ENCODE measurements around the gene TYRO3. TPM values are rescaled to one million over a fixed set of nuclear protein-coding genes. Genes with fewer than 3 reads are reported as not detected.

The TYRO3 gene
- total RNA-seq, 4 donors from 2014 or later = 2.8 to 16.2 (median 6.8) TPM

DNA sequence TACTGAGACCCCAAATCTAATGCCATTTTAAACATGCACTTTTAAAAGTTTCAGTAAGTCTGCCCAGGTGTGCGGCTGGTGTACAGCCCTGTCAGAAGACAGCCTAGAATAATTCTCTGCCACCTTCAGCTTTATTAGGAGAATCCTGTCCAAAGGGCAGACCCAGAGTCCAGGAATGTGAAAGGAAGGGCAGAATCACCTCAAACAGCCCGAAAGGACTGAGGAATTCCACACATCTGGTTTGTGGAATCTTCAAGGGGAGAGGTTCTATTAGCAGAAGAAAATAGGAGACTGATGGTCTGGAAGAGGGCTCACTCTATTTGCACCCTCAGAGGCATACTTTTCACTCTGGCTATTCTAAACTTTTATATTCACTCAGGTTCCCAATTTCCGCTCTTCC, 46.6 kb downstream of the TYRO3 start:
- Histone ChIP-seq H3K36me3 (no peaks in the 10 kb centered on the region), H3K9me3 (no peaks in the 10 kb centered on the region), H3K27me3 (no peaks in the 10 kb centered on the region), H3K27ac (no peak overlapping the region), H3K4me3 (no peak overlapping the region), H3K4me1 (no peaks in the 10 kb centered on the region)
- TF ChIP-seq POLR2A (IDR thresholded peaks at IDR 0.05) = no peak
- TF ChIP-seq, protein P1, sequence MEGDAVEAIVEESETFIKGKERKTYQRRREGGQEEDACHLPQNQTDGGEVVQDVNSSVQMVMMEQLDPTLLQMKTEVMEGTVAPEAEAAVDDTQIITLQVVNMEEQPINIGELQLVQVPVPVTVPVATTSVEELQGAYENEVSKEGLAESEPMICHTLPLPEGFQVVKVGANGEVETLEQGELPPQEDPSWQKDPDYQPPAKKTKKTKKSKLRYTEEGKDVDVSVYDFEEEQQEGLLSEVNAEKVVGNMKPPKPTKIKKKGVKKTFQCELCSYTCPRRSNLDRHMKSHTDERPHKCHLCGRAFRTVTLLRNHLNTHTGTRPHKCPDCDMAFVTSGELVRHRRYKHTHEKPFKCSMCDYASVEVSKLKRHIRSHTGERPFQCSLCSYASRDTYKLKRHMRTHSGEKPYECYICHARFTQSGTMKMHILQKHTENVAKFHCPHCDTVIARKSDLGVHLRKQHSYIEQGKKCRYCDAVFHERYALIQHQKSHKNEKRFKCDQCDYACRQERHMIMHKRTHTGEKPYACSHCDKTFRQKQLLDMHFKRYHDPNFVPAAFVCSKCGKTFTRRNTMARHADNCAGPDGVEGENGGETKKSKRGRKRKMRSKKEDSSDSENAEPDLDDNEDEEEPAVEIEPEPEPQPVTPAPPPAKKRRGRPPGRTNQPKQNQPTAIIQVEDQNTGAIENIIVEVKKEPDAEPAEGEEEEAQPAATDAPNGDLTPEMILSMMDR (IDR thresholded peaks at IDR 0.05) = no peak
- no peak for DNase-seq

DNA sequence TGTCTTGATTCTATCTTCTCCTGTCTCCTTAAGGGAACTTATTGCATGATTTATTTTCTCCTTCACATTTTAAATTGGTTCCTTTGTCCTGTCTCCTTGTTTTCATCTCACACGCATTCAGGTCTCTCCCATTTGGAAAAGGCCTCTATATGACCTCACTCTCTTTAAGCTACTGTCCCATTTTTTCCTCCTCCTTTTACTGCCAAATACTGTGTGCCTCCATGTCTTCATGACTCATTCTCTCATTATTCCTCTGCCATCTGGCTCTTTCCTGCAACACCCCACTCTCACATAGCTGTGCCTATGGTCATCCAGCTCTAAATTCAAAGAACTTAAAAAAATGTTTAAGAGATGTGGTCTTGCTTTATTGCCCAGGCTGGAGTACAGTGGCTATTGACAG, 48.0 kb downstream of the TYRO3 start:
- no peak overlapping the region for H3K27ac ChIP-seq
- no peak overlapping the region for H3K4me3 ChIP-seq
- TF ChIP-seq, protein P1 (IDR thresholded peaks at IDR 0.05) = no peak
- TF ChIP-seq POLR2A (IDR thresholded peaks at IDR 0.05) = no peak
- H3K4me1 ChIP-seq = no peaks in the 10 kb centered on the region
- no peaks in the 10 kb centered on the region for H3K9me3 ChIP-seq
- no peak for DNase-seq
- H3K36me3 ChIP-seq = no peaks in the 10 kb centered on the region
- no peaks in the 10 kb centered on the region for H3K27me3 ChIP-seq

DNA sequence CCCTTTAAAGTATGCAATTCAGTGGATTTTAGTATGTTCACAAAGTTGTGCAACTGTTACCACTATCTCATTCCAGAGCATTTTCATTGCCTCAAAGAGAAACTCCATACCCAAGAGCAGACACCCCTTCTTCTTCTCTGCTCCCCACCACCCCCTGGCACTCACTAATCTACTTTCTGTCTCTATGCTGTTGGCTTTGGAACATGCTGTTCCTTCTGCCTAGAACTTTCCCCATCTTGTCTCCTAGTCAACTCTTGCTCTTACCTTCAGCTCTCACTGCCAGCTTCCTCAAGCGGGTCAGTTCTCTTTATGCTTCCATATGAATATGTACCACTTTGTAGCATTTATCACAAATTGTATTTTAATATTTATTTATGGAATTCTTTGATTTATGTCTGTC, 50.1 kb downstream of the TYRO3 start:
- no peaks in the 10 kb centered on the region for H3K4me1 ChIP-seq
- DNase-seq = no peak
- no peak overlapping the region for H3K27ac ChIP-seq
- H3K27me3 ChIP-seq = no peaks in the 10 kb centered on the region
- no peak overlapping the region for H3K4me3 ChIP-seq
- no peaks in the 10 kb centered on the region for H3K9me3 ChIP-seq
- no peaks in the 10 kb centered on the region for H3K36me3 ChIP-seq
- no peak for TF ChIP-seq POLR2A (IDR thresholded peaks at IDR 0.05)
- TF ChIP-seq, protein P1 (IDR thresholded peaks at IDR 0.05) = no peak

DNA sequence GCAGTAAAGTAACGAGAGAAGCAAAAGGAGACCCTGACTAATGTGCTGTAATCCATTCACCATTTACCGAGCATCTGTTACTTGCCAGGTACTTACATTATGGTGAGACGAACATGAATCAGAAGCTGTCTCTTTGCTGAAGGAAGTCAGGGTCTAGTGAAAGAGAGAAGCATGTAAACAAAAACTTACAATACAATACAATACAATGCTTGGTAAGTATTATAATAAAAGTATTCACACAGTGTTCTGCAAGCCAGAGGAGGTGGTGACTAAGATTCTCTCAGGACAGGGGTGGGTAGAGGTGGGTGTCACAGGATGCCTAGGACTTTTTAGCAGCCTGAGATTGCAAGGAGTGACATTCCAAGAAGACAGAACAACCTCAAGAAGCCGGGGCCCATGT, 51.0 kb downstream of the TYRO3 start:
- TF ChIP-seq, protein P1 (IDR thresholded peaks at IDR 0.05) = no peak
- no peak for TF ChIP-seq POLR2A (IDR thresholded peaks at IDR 0.05)
- no peak for DNase-seq
- Histone ChIP-seq H3K36me3 (no peaks in the 10 kb centered on the region), H3K9me3 (no peaks in the 10 kb centered on the region), H3K4me3 (no peak overlapping the region), H3K27ac (no peak overlapping the region), H3K27me3 (no peaks in the 10 kb centered on the region), H3K4me1 (no peaks in the 10 kb centered on the region)

DNA sequence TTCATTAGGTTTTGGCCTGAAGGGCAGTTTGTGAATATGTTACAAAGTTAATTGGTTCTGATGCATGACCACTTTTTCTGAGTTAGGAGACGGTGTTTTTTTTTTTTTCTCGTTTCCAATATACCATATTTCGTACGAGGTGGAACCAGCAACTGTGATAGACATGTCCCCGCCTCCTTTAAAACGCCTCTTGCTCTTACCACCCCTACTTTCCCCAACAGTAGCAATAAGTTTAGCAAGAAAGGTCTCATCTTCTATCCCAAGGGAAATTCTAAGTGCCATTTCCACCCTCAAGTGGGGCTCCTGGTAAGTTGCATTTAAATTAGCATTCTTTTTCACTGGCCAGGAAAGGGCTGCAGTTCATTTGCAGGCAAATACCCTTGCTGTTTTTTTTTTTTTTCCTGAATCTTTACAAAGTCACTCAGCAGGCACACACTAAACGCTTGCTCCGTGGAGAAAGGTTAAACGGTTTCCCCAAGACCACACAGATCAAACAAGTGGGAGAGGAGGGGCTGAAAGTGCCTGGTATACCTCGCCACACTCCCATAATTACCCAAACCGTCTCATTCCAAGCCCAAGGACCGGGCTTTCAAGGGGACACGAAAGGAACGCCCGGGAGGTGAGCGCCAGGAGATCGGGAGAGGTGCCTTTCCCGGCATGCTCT, 61.7 kb downstream of the TYRO3 start:
- H3K4me3 ChIP-seq = peak overlapping the region; percentile 35 to 66 (median 55)
- peak overlapping the region; percentile 53 to 68 (median 68) for H3K27ac ChIP-seq
- no peaks in the 10 kb centered on the region for H3K36me3 ChIP-seq
- peak in 1 of 3 donors; percentile 22 for DNase-seq
- no peaks in the 10 kb centered on the region for H3K27me3 ChIP-seq
- TF ChIP-seq, protein P1 (IDR thresholded peaks at IDR 0.05) = no peak
- TF ChIP-seq POLR2A (IDR thresholded peaks at IDR 0.05) = no peak
- H3K4me1 ChIP-seq = peaks cover 0 to 10% (median 5%) of the 10 kb centered on the region in 4 donors
- H3K9me3 ChIP-seq = no peaks in the 10 kb centered on the region
